Fibroblast of gingiva (primary cell): Measurements from ENCODE around the gene ASB13.
A peak's percentile ranks its signal among the peaks of the same experiment; 100 is the strongest.

Experiments used
- DNase-seq: peaks from one replicate; pipeline ENCODE4 v3.0.0-alpha.2; 2011; ENCODE audit warnings: low read depth

The ASB13 gene

DNA sequence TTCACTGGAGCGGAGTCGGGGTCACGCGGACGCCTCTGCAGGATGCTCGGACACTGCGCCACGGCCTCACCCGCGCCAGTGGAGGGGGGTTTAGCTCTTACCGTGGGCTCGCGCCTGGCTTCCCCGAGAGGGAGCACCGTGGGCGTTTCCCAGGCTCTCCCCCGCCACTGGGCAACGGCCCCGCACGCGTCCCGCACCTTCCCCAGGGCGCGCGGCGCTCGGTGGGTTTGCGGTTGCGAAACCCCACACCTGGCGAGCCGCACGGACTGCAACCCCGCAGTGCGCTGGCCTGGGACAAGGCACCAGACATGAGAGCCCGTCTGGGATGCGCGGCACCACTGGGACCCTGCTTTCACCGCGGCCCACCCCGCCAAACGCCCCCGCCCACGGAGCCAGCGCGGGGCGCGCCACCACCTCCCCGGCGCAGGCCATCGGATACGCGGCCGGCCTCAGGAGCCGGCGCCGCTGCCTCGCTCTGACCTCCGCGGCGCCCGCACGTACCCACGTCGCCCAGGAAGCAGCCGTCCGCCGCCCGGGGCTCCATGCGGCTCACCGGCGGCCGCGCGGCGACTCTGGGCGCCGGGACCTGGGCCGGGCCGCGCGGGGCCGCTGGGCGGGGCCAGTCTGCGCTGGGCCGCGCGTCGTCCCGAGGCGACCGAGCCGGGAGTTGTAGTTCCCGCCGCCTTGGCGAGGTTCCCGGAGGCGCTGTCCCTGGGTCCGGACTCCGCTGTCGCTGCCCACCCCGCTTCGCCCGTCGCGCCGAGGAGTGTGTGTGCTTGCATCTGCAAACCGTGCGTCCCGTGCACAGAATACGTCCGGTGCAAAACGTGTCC, at the start of gene ASB13:
Gene ASB13 (minus strand): TSS at position 588 of the 833 bp plus-strand sequence. CDS start 44 bp downstream, at position 544.
- DNase-seq: peak; percentile 47

DNA sequence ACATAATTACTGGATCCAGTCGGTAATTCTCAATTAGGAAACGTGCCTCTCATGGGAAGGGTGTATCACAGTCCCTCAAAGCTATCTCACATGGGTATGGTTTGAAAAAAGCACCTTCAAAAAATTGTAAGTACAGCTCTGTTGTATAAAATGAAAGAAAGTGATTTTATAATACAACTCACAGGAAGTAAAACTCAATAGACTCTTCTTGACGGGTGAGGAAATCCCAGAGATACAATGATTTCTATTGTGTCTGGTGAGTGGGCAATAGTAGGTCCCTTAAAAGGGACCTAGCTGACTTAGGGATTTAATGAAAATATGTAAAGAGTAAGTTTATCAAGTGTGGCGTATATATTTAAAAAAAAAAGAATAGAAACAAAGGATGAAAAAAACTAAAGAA, 45.2 kb upstream of the ASB13 start:
- DNase-seq: no peak

GRCh38 chr10:5710859-5711258, 44.5 kb upstream of the ASB13 start:
- no peak for DNase-seq

GRCh38 chr10:5709865-5710264, 43.5 kb upstream of the ASB13 start:
- DNase-seq: no peak

DNA sequence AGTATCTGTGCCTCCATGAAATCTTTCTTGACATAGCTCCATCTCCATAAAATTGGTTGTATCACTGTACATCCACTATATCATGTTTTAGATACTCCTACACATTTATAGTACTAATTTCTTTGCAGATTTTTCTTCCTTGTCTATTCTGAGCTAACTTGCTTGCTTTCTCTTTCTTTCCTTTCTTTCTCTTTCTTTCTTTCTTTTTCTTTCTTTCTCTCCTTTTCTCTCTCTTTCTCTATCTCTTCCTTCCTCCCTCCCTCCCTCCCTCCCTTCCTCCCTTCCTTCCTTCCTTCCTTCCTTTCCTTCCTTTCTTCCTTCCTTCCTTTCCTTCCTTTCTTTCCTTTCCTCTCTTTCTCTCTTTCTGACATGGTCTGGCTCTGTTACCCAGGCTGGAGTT, 42.0 kb upstream of the ASB13 start:
- no peak for DNase-seq

GRCh38 chr10:5698062-5698461, 31.7 kb upstream of the ASB13 start:
- no peak for DNase-seq

DNA sequence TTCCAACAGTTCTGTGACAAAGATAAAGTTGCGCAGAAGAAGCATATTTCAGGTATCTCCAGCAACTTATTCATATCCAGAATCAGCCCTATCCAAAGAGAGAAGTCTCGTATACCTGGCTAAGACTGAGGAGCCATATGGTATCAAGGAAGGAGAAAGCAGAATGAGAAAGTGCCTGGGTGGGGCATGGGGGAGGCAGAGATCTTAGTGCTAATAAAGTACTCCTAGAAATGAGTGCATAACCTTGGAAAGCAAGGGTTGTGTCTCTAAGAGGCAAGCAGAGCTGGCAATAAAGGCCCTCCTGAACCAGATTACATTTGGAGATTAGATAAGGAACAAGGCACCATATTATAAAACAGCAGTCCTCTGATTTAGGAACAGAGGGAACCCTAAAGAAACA, 30.9 kb upstream of the ASB13 start:
- DNase-seq: no peak

DNA sequence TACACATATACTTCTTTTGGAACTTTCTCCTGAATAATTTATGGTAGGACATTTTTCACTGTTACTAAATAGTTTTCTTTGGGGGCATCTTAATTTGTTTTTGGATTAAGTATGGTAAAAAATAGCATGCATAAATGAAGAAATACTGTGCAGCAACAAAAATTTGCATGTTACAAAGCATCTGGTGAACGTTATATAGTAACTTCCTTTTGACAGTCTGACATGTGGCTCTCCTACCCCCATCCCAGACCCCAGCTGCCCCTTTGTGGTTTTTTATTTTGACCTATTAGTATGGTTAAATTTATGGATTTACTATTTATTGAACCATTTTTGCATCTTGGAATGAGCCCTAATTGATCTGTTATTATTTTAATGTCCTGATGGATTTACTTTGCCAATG, 28.2 kb upstream of the ASB13 start:
- DNase-seq: no peak

- DNase-seq: no peak
These were observed 26.3 kb upstream of the ASB13 start for GRCh38 chr10:5692461-5693358.

GRCh38 chr10:5691786-5692185, 25.4 kb upstream of the ASB13 start:
- DNase-seq: no peak

DNA sequence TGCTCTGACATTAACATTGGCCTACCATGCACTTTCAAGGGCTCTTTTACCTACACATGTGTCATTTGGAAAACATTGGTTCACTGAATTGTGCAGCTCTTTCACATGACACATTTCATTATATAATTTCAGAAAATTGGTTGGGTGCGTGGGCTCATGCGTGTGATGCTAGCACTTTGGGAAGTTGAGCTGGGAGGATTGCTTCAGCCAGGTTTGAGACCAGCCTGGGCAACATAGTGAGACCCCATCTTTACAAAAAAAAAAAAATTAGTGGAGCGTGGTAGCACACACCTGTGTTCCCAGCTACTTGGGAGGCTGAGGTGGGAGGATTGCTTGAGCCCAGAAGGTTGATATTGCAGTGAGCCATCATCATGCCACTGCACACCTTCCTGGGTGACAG, 22.2 kb upstream of the ASB13 start:
- no peak for DNase-seq

- DNase-seq: no peak
These were observed 19.4 kb upstream of the ASB13 start for GRCh38 chr10:5685764-5686240.

GRCh38 chr10:5684971-5685763, 18.8 kb upstream of the ASB13 start:
- DNase-seq: peak; percentile 68

GRCh38 chr10:5684318-5684970, 18.0 kb upstream of the ASB13 start, which contains the start of gene TASOR2:
TASOR2 (plus strand) TSS chr10:5684838; CDS start chr10:5720643, 35,805 bp downstream.
- DNase-seq: peak; percentile 96

DNA sequence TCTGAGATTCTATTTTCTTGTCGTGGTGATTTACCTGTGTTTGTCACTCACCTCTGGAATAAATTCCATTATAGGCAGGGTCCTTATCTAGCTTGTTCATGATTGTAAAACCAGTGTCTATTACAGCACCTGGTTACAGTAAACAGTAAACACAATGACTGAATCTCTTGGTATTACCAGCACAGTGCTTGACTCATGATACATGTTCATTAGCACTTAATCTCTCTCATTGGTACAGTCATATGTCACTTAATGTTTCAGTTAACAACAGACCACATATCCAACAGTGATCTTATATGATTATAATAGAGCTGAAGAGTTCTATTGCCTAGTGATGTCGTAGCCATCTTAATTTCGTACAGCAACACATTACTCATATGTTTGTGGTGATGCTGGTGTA, 16.7 kb upstream of the ASB13 start:
- no peak for DNase-seq

GRCh38 chr10:5681930-5682329, 15.5 kb upstream of the ASB13 start:
- no peak for DNase-seq

- DNase-seq: no peak
These were observed 13.2 kb upstream of the ASB13 start for GRCh38 chr10:5679606-5680005.

- no peak for DNase-seq
These were observed 12.6 kb upstream of the ASB13 start for GRCh38 chr10:5679037-5679435.

DNA sequence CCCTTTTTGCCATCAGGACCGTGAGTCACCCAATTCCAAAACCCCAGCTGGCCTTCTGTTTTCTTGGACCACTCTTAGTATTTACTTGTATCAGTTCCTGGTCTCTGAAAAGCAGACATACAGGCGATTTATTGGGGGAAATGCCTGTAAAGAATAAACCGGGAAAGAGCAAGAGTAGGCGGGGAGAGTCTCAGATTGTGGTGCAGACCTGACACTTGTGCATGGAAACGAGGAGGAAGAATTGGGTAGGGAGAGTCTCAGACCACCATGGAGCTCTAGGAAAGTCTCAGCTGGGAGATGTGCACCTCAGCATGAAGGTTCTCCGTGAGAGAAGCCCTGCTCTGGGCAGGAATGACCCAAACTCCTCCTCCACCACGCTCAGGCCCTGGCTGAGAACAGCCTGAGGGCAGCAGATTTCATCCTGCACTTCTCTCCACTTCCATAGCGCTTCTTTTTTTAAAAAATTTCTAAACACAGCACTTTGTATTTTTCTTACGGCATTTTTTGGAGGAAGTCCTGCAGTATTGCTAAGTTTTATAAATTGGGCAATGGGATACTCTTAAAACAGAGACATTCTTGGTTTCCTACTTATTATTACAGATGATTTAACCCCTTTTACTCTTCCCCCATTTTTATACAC, 12.1 kb upstream of the ASB13 start:
- DNase-seq: no peak

DNA sequence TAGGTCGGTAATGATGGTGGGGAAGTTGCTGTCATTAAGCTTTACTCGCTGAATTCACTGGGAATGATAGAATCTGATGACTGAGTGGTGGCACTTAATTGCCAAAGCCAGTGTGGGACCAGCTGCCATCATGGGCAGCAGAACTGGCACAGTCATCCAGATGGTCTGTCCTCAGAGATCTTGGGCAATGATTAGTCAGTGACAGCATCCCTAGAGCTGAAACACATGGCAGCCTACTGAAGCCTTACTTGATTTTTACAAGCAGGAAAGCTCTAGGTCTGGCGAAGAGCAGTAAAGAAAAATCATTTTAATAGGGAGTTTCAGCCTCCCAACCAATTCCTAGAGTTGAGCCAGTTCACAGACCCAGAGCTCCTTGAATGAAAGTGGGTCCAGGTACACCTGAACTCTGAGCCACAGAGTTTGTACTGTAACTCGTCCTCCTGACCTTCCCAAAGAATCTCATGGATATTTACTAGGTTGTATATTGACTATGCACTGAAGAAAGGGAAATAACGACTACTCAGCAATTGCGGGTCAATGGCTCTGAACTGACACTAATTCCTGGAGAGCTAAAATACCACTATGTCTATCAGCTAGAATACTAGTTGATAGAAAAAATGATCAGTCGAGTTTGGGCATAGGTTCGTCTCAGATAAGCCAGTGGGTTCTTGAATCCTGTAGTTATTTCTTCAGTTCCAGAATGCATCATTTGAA, 4.4 kb upstream of the ASB13 start:
- DNase-seq: no peak
